ENCODE results near the gene IL15RA. TPM values are rescaled to one million over a fixed set of nuclear protein-coding genes. Genes with fewer than 3 reads are reported as not detected.

IL15RA gene
- total RNA-seq, 4 donors from 2014 or later: 19.4 to 38.0 (median 34.9) TPM

DNA sequence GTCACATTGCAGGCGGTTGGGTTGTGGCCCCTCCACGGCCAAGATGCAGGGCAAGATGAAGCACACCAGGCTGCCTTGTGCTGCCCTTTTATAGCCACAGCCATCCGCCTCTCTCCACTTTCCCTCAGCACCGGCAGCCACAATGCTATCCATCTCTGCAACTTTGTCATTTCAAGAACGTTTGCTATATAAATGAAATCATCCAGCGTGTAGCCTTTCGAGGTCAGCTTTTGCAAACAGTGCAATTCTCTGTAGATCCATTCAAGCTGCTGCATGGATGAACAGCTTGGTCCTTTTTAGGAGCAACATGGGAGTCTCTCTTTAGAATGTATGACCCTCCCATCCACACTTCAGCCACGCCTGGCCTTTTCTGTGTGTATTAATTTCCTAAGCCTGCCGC, 6.4 kb upstream of the IL15RA start:
- Histone ChIP-seq H3K4me3 (no peak overlapping the region), H3K9me3 (no peaks in the 10 kb centered on the region), H3K4me1 (no peaks in the 10 kb centered on the region), H3K36me3 (no peaks in the 10 kb centered on the region), H3K27me3 (no peaks in the 10 kb centered on the region), H3K27ac (peak overlapping the region in 2 of 4 donors; percentile 49 to 52)
- TF ChIP-seq, protein P1, sequence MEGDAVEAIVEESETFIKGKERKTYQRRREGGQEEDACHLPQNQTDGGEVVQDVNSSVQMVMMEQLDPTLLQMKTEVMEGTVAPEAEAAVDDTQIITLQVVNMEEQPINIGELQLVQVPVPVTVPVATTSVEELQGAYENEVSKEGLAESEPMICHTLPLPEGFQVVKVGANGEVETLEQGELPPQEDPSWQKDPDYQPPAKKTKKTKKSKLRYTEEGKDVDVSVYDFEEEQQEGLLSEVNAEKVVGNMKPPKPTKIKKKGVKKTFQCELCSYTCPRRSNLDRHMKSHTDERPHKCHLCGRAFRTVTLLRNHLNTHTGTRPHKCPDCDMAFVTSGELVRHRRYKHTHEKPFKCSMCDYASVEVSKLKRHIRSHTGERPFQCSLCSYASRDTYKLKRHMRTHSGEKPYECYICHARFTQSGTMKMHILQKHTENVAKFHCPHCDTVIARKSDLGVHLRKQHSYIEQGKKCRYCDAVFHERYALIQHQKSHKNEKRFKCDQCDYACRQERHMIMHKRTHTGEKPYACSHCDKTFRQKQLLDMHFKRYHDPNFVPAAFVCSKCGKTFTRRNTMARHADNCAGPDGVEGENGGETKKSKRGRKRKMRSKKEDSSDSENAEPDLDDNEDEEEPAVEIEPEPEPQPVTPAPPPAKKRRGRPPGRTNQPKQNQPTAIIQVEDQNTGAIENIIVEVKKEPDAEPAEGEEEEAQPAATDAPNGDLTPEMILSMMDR (IDR thresholded peaks at IDR 0.05): no peak
- peak in 1 of 3 donors; percentile 10 for DNase-seq

- DNase-seq: no peak
These were observed 4.2 kb upstream of the IL15RA start for GRCh38 chr10:5981529-5981928.

GRCh38 chr10:5978230-5978489, 817 bp upstream of the IL15RA start:
- no peaks in the 10 kb centered on the region for H3K36me3 ChIP-seq
- H3K27ac ChIP-seq: peak overlapping the region; percentile 92 to 99 (median 96)
- no peak for TF ChIP-seq POLR2A (IDR thresholded peaks at IDR 0.05)
- TF ChIP-seq, protein P1 (IDR thresholded peaks at IDR 0.05): no peak
- peaks cover 0 to 20% (median 5%) of the 10 kb centered on the region in 4 donors for H3K4me1 ChIP-seq
- peak in 1 of 3 donors; percentile 12 for DNase-seq
- H3K9me3 ChIP-seq: no peaks in the 10 kb centered on the region
- no peaks in the 10 kb centered on the region for H3K27me3 ChIP-seq
- peak overlapping the region; percentile 77 to 100 (median 94) for H3K4me3 ChIP-seq

More at GRCh38 chr10:5981529-5981928, 4.2 kb upstream of the IL15RA start:
- TF ChIP-seq POLR2A (IDR thresholded peaks at IDR 0.05): no peak
- TF ChIP-seq, protein P1 (IDR thresholded peaks at IDR 0.05): no peak
- H3K9me3 ChIP-seq: no peaks in the 10 kb centered on the region
- peaks cover 0 to 4% (median 0%) of the 10 kb centered on the region in 4 donors for H3K4me1 ChIP-seq
- no peak overlapping the region for H3K4me3 ChIP-seq
- H3K27me3 ChIP-seq: no peaks in the 10 kb centered on the region
- H3K36me3 ChIP-seq: no peaks in the 10 kb centered on the region
- no peak overlapping the region for H3K27ac ChIP-seq

DNA sequence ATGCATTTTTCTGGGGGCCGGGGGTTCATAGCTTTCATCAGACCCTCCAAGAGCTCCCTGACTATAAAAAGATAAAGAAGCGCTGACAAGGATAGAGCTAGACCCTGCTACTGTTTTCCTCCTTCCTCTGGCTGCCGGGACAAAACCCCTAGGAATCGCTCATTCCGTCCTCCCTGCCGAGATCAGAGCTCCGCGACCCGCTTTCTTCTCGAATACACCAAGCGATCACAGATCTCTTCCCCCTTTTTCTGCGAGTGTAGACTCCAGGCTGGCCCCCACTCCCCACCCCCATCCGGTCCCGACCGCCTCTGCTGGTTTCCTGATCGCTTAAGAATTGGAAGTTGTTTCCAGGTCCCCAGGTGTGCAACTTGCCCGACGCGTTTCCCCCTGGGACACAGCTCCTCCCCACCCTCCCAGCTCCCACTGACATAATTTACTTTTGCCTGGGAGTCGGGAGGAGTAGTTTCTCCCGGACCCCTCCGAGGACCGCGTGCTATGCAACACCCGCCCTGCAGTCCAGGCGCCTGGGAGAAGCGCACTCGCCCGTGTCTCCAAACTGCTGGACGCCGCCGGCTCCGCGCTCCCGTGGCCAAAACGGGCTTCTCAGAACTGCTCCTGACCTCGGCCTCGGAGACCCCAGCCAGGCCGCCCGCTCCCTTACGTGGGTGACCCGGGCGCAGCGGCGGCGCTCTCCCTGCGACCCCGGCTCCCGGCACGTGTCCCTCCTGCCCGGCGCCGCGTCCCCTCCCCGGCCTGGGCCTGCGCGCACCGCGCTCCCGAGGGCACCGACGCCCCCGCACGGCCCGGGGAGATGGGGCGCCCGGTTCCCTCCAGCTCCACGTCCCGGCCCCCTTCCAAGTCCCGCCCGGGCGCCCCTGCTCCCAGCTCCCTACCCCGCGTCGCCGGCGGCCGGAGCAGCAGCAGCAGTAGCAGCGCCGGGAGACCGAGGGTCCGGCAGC, 552 bp downstream of the IL15RA start:
- Histone ChIP-seq H3K4me3 (peak overlapping the region; percentile 77 to 100 (median 94)), H3K4me1 (peaks cover 0 to 26% (median 6%) of the 10 kb centered on the region in 4 donors), H3K27me3 (no peaks in the 10 kb centered on the region), H3K27ac (peak overlapping the region; percentile 92 to 99 (median 96)), H3K9me3 (no peaks in the 10 kb centered on the region), H3K36me3 (no peaks in the 10 kb centered on the region)
- TF ChIP-seq, protein P1 (IDR thresholded peaks at IDR 0.05): peak in 1 of 6 experiments; percentile 2
- TF ChIP-seq POLR2A (IDR thresholded peaks at IDR 0.05): no peak
- DNase-seq: peak; percentile 62 to 77 (median 77)

DNA sequence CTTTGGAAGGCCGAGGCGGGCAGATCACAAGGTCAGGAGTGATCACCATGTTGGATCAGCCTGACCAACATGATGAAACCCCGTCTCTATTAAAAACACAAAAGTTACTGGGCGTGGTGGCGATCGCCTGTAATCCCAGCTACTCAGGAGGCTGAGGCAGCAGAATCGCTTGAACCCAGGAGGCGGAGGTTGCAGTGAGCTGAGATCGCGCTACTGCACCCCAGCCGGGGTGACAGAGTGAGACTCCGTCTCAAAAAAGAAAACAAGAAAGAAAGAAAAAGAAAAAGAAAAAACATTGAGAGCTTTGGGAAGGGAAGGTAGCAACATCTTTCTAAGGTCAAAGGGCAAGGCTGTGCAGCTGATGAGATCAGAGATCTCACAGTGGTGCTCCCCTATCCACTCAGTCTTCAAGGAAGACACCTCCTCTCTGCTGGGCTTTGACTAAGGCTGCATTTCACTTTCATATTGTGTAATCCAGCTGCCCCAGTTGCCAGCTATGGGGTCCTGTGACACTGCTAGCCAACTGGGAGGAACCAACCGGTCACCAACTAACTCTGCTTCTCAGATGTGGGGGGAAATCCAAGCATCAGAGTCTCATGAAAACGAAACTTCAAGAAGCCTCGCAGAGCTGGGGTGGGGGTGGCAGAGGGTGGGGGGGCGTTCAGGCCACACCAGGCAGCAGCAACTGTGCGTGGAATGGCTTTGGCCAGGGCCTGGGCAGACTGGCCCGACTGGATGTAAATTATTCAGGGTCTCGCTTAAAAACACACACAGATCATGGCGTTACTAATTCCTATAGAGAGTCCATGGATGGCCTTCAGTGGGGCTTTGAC, 1.5 kb downstream of the IL15RA start:
- H3K36me3 ChIP-seq: no peaks in the 10 kb centered on the region
- peaks cover 0 to 30% (median 6%) of the 10 kb centered on the region in 4 donors for H3K4me1 ChIP-seq
- peak; percentile 30 to 59 for TF ChIP-seq POLR2A (IDR thresholded peaks at IDR 0.05)
- TF ChIP-seq, protein P1 (IDR thresholded peaks at IDR 0.05): no peak
- peak overlapping the region; percentile 77 to 100 (median 94) for H3K4me3 ChIP-seq
- H3K27ac ChIP-seq: peak overlapping the region; percentile 92 to 99 (median 96)
- H3K27me3 ChIP-seq: no peaks in the 10 kb centered on the region
- DNase-seq: peak; percentile 62 to 78 (median 63)
- no peaks in the 10 kb centered on the region for H3K9me3 ChIP-seq
